MCF 10A (cell line): ENCODE results near the gene KIF19. TPM values are rescaled to one million over a fixed set of nuclear protein-coding genes. Genes with fewer than 3 reads are reported as not detected.

Experiments
- BruUV-seq: library from RNA; stranded (reverse); fragments of 400-500 nt; replicated peaks from 2 replicates; lab custom pipeline; 2021; lab: Mats Ljungman, UMichigan
- CTCF ChIA-PET: fragments of 300-600 bp; sonication (Branson Sonifier 250); formaldehyde crosslinking; extraction: SDS; loops from one replicate; lab custom pipeline; 2021; ENCODE audit warnings: antibody characterized with exemption, inconsistent platforms; lab: Yijun Ruan, JAX
- POLR2A ChIA-PET: fragments of 300-600, 350-650 bp; sonication (Branson Sonifier 250); formaldehyde crosslinking; extraction: SDS; loops from one replicate; lab custom pipeline; 2020; ENCODE audit warnings: antibody characterized with exemption, inconsistent platforms; lab: Yijun Ruan, JAX
- DNase-seq: peaks from one replicate; pipeline ENCODE4 v3.0.0-alpha.2; 2018; ENCODE audit not compliant: unreplicated experiment
- H3K27ac Mint-ChIP-seq: one replicate; pipeline ENCODE4 v1.8.0; 2022; ENCODE audit warnings: mild to moderate bottlenecking, low read depth, mixed read lengths; ENCODE audit not compliant: unreplicated experiment
- H3K27me3 Mint-ChIP-seq: one replicate; pipeline ENCODE4 v1.8.0; 2022; ENCODE audit warnings: mixed read lengths; ENCODE audit not compliant: insufficient read depth, unreplicated experiment
- H3K36me3 Mint-ChIP-seq: one replicate; pipeline ENCODE4 v1.8.0; 2022; ENCODE audit warnings: mild to moderate bottlenecking, moderate library complexity, mixed read lengths; ENCODE audit not compliant: insufficient read depth, unreplicated experiment
- H3K4me1 Mint-ChIP-seq: one replicate; pipeline ENCODE4 v1.8.0; 2022; ENCODE audit warnings: mixed read lengths; ENCODE audit not compliant: insufficient read depth, unreplicated experiment
- H3K4me3 Mint-ChIP-seq: one replicate; pipeline ENCODE4 v1.8.0; 2022; ENCODE audit warnings: mild to moderate bottlenecking, moderate library complexity, mixed read lengths; ENCODE audit not compliant: unreplicated experiment
- H3K9me3 Mint-ChIP-seq: one replicate; pipeline ENCODE4 v1.8.0; 2022; ENCODE audit warnings: mixed read lengths; ENCODE audit not compliant: unreplicated experiment
- intact Hi-C: fragments of 100-400 bp; cut with micrococcal nuclease; formaldehyde crosslinking; loops from 2 replicates; pipeline ENCODE4 v1.14.1; 2022
- total RNA-seq: library from RNA; stranded (reverse); gene quantifications from 2 replicates; pipeline ENCODE4 v1.2.3, GENCODE V29; 2022
- TF ChIP-seq, protein P1 (sequence below): fragments of 200-600 bp; IDR thresholded peaks from one replicate; pipeline ENCODE4 v1.8.0; 2022; ENCODE audit warnings: antibody characterized with exemption, mild to moderate bottlenecking; ENCODE audit not compliant: unreplicated experiment

The KIF19 gene
- total RNA-seq, 1 experiment from 2014 or later, result not detected

DNA sequence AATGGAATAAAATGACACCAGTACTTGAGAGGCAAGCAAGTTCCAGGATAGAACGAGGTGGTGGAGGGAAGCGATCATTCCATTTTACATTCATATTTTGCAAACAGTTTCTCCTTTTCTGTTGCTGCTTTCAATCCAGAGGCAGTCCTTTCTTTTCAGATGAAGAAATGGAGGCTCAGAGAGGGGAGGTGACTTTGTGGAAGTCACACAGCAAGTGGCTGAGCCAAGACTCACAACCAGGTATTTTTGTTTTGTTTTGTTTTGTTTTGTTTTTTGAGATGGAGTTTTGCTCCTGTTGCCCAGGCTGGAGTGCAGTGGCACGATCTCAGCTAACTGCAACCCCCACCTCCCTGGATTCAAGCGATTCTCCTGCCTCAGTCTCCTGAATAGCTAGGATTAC lies 70.5 kb downstream of the KIF19 start:
- POLR2A ChIA-PET, result no interaction called here
- no TSS peak for BruUV-seq
- H3K4me3 Mint-ChIP-seq, result no peak overlapping the region
- intact Hi-C loops, result no loop called here
- CTCF ChIA-PET, result interaction anchor here (0.7 to 1.0 kb wide), 3 partner anchors 17 to 86 kb away, joined by 3 read pairs; no protein-coding TSS in a partner anchor
- TF ChIP-seq, protein P1, sequence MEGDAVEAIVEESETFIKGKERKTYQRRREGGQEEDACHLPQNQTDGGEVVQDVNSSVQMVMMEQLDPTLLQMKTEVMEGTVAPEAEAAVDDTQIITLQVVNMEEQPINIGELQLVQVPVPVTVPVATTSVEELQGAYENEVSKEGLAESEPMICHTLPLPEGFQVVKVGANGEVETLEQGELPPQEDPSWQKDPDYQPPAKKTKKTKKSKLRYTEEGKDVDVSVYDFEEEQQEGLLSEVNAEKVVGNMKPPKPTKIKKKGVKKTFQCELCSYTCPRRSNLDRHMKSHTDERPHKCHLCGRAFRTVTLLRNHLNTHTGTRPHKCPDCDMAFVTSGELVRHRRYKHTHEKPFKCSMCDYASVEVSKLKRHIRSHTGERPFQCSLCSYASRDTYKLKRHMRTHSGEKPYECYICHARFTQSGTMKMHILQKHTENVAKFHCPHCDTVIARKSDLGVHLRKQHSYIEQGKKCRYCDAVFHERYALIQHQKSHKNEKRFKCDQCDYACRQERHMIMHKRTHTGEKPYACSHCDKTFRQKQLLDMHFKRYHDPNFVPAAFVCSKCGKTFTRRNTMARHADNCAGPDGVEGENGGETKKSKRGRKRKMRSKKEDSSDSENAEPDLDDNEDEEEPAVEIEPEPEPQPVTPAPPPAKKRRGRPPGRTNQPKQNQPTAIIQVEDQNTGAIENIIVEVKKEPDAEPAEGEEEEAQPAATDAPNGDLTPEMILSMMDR, result no peak
- peaks cover 6% of the 10 kb centered on the region for H3K4me1 Mint-ChIP-seq
- H3K27ac Mint-ChIP-seq, result no peak overlapping the region
- no peaks in the 10 kb centered on the region for H3K36me3 Mint-ChIP-seq
- no peaks in the 10 kb centered on the region for H3K27me3 Mint-ChIP-seq
- no peaks in the 10 kb centered on the region for H3K9me3 Mint-ChIP-seq
- DNase-seq, result no peak

DNA sequence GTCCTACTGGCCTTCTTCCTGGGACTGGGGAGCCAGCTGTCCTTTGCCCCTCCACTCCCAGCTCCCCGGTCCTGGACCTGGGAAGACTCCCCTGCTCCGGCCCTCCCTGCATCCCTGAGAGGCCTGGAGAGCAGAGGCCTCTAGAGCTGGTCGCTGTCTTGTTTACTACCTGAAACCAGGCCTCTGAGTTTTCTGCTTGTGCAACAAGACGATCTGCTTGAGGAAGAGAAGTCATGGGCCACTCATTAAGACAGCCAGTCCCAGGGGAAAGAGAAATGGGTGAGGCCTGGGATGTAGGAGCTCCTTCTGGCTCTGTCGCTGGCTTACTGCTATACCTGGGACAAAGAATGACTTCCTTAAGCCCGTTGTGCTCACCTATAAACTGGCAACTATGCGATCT lies 76.0 kb downstream of the KIF19 start:
- H3K27ac Mint-ChIP-seq, result no peak overlapping the region
- TF ChIP-seq, protein P1, result no peak
- BruUV-seq, result no TSS peak
- no peaks in the 10 kb centered on the region for H3K36me3 Mint-ChIP-seq
- H3K4me3 Mint-ChIP-seq, result no peak overlapping the region
- intact Hi-C loops, result no loop called here
- no peaks in the 10 kb centered on the region for H3K27me3 Mint-ChIP-seq
- H3K9me3 Mint-ChIP-seq, result no peaks in the 10 kb centered on the region
- DNase-seq, result no peak
- ChIA-PET CTCF (interaction anchor here (0.9 kb wide), 1 partner anchor 55 kb away, joined by 4 read pairs; no protein-coding TSS in a partner anchor), POLR2A (no interaction called here)
- H3K4me1 Mint-ChIP-seq, result no peaks in the 10 kb centered on the region

DNA sequence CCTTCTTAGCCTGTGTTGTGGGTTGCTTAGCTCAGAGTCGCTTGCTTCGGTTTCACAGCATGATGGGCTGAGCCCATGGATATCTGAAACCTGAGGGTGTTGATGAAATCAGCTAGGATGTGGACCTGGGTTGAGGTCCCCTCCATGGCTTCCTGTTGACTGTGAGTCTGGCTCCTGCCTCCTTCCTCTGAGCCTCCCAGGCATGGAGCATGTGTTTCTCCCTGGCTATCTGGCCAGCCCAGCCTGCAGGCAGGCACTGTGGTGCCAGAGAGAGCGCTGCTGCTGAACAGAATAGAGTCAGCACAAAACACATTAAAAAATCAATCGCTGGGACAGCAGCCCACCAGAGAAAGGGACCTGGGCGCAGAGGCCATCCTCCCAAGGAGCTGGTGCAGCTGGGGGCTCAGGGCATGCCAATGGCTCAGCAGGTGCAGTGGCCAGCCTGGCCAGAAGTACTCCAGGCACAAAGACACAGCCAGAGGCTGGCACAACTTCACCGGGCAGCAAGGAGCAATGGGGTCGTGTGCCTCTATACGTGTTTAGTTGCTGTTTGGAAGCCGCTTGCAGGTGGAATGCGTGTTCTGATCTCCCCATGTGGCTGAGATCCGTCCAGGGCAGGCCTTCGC lies 77.6 kb downstream of the KIF19 start:
- no peaks in the 10 kb centered on the region for H3K4me1 Mint-ChIP-seq
- no peak overlapping the region for H3K27ac Mint-ChIP-seq
- DNase-seq, result no peak
- H3K4me3 Mint-ChIP-seq, result no peak overlapping the region
- H3K36me3 Mint-ChIP-seq, result no peaks in the 10 kb centered on the region
- TF ChIP-seq, protein P1, result no peak
- intact Hi-C loops, result no loop called here
- no peaks in the 10 kb centered on the region for H3K9me3 Mint-ChIP-seq
- H3K27me3 Mint-ChIP-seq, result no peaks in the 10 kb centered on the region
- ChIA-PET CTCF (interaction anchor here (1.6 kb wide), 1 partner anchor 24 kb away, joined by 6 read pairs; no protein-coding TSS in a partner anchor), POLR2A (interaction anchor here (1.3 kb wide), 1 partner anchor 12 kb away, joined by 3 read pairs; no protein-coding TSS in a partner anchor)
- BruUV-seq, result no TSS peak

DNA sequence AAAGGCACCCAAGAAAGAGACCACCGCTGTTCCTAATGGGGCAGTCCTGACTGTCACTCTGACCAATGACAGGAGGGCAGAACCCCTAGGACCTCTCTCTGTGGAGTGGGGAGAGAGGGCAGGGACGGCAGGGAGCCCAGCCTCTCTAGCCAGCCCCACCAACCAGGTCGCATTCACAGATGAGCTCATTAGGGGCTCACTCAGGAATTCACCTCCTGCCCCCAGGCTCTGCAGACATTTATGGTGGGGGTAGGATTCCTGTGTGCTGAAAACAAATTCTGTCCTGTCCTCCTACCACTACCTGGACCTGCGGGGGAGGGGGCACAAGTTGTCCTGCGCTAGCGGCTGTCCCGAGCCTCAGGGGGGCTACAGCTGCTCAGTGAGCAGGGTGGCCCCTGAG lies 78.2 kb downstream of the KIF19 start:
- TF ChIP-seq, protein P1, result no peak
- DNase-seq, result no peak
- no peaks in the 10 kb centered on the region for H3K4me1 Mint-ChIP-seq
- BruUV-seq, result no TSS peak
- POLR2A ChIA-PET, result interaction anchor here (1.3 kb wide), 1 partner anchor 12 kb away, joined by 3 read pairs; no protein-coding TSS in a partner anchor
- H3K36me3 Mint-ChIP-seq, result no peaks in the 10 kb centered on the region
- no peak overlapping the region for H3K27ac Mint-ChIP-seq
- CTCF ChIA-PET, result interaction anchor here (0.9 to 1.6 kb wide), 4 partner anchors 16 to 198 kb away, joined by 3 to 6 read pairs (median 4); no protein-coding TSS in a partner anchor
- intact Hi-C loops, result no loop called here
- no peaks in the 10 kb centered on the region for H3K9me3 Mint-ChIP-seq
- H3K4me3 Mint-ChIP-seq, result no peak overlapping the region
- no peaks in the 10 kb centered on the region for H3K27me3 Mint-ChIP-seq
